Measurements from ENCODE around the gene RAP2B. TPM values are rescaled to one million over a fixed set of nuclear protein-coding genes. Genes with fewer than 3 reads are reported as not detected.

The RAP2B gene
- total RNA-seq, result 29.8 and 31.4 TPM in 2 replicates

DNA sequence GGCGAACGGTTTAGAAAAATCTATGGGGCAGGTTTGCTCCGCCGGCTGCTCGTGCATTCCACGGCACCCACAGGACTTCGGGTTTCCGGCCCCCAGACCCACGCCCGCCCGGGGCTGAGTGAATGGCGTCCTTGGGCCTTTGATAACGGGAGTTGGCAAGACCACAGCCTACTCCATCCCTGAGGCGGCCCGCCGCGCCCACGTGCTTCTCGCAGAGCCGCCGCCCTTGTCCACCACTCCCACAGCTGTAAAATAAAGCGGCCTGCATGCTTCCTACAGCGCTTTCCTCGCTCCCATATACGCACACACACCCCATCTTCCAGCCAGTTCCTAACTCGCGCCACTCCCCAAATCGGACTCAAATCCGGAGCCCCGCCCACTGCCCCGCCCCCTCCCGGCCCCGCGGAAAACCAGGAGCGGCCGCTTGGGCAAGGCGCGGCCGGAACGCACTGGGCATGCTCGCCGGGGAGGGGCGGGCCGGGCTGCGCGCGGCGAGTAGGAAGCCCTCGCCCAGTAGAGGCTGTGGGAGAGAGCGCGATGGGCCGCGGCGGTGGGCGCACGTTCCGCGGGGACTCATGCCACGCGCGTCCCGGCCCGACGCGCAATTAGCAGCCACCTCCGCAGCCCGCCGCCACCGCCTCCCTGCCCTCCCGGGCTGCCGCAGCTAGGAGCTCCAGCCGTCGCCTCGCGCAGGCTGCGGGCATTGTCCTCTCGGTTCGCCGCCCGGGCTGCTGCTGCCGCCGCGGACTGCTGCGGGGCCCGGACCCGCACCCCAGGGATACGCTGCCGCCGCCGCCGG is at the start of gene RAP2B:
Gene RAP2B (plus strand): TSS at position 513 of the 799 bp plus-strand sequence. CDS start 468 bp downstream, outside the sequence.

All from uterine smooth muscle cell (primary cell).